Adipocyte (in vitro differentiated cells): ENCODE measurements around the gene CDC25A.

Source experiments
- DNase-seq: peaks from one replicate; pipeline ENCODE4 v3.0.0-alpha.2; 2015; ENCODE audit warnings: low read depth
- H3K27me3 ChIP-seq: replicated peaks from 2 replicates; pipeline ENCODE4 v1.7.0; 2013; ENCODE audit warnings: mild to moderate bottlenecking, low read length, moderate library complexity; ENCODE audit not compliant: control insufficient read depth, insufficient read depth
- H3K36me3 ChIP-seq: 2 replicates; pipeline ENCODE4 v1.7.0; 2013; ENCODE audit warnings: low read length, mild to moderate bottlenecking, moderate library complexity; ENCODE audit not compliant: control insufficient read depth, insufficient read depth, severe bottlenecking
- H3K4me1 ChIP-seq: 2 replicates; pipeline ENCODE4 v1.7.0; 2013; ENCODE audit warnings: mild to moderate bottlenecking, low read length, moderate library complexity; ENCODE audit not compliant: control insufficient read depth, insufficient read depth
- H3K4me3 ChIP-seq: 2 replicates; pipeline ENCODE4 v1.7.0; 2013; ENCODE audit warnings: mild to moderate bottlenecking, low read length, moderate library complexity
- H3K9ac ChIP-seq: 2 replicates; pipeline ENCODE4 v1.7.0; 2013; ENCODE audit warnings: mild to moderate bottlenecking, low read length, moderate library complexity
- H3K9me3 ChIP-seq: 2 replicates; pipeline ENCODE4 v1.7.0; 2013; ENCODE audit warnings: mild to moderate bottlenecking, low read length, moderate library complexity; ENCODE audit not compliant: control insufficient read depth

Gene CDC25A

DNA sequence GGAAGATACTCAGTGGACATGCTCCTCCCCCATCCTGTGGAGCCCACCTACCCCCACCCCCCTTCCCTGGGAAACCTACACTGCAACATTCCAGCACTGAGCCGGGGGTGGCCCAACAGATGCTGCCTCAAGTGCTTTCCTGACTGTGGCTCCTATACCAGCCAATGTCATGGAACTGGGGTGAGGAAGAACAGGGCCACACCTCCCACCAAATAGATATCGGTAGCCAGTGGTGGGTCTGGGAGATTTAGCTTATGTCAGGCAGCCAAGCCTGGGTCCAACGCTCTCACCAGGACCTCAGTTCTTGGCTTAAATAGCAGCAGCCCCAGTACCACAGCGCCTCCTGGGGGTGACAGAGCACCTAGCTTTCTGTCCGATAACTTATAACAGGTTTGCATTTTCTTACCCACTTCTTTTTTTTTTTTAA lies 30.3 kb downstream of the CDC25A start:
- Histone ChIP-seq H3K4me1 (no peaks in the 10 kb centered on the region), H3K4me3 (no peak overlapping the region), H3K36me3 (peaks cover 9% of the 10 kb centered on the region), H3K27me3 (no peaks in the 10 kb centered on the region), H3K9ac (no peak overlapping the region), H3K9me3 (no peaks in the 10 kb centered on the region)
- peak; percentile 63 for DNase-seq

DNA sequence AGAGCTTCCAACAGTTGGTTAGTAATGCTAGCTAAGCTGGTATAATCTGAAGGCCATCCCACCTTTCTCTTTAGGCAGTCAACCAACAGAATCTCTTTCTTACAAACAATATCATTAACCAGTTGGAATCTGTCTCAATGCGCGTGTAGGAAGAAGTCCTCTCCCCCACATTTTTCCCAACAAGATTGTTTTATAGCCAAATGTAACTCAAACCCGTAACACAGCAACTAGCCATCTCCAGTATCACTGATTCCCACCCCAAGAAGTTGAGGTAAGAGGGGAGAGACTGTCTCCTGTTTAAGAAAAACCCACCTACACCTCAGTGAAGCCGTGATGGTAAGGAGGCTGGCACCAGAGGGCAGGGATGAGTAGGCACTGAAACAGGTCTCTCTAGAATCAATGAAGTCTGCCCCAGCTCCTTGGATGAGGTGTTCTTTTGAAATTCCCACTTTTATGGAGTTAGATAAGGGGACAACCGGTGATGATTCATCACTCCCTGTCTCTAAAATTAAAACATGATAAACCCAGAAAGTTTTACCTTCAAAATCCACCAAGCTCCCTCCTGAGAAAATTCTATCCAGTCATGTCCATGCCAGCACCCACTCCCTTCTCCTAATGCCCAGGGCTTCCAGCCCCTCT lies 30.9 kb downstream of the CDC25A start:
- no peak for DNase-seq
- H3K4me3 ChIP-seq: no peak overlapping the region
- peaks cover 1% of the 10 kb centered on the region for H3K4me1 ChIP-seq
- no peak overlapping the region for H3K9ac ChIP-seq
- peaks cover 9% of the 10 kb centered on the region for H3K36me3 ChIP-seq
- no peaks in the 10 kb centered on the region for H3K27me3 ChIP-seq
- H3K9me3 ChIP-seq: no peaks in the 10 kb centered on the region

- H3K4me1 ChIP-seq: peaks cover 12% of the 10 kb centered on the region
- H3K9ac ChIP-seq: no peak overlapping the region
- H3K36me3 ChIP-seq: peaks cover 9% of the 10 kb centered on the region
- DNase-seq: no peak
- no peaks in the 10 kb centered on the region for H3K9me3 ChIP-seq
- no peak overlapping the region for H3K4me3 ChIP-seq
- no peaks in the 10 kb centered on the region for H3K27me3 ChIP-seq
Measured at GRCh38 chr3:48156163-48156562, 32.1 kb downstream of the CDC25A start.

GRCh38 chr3:48155122-48155521 lies 33.1 kb downstream of the CDC25A start:
- Histone ChIP-seq H3K36me3 (peaks cover 7% of the 10 kb centered on the region), H3K27me3 (no peaks in the 10 kb centered on the region), H3K9me3 (no peaks in the 10 kb centered on the region), H3K9ac (no peak overlapping the region), H3K4me1 (peaks cover 16% of the 10 kb centered on the region), H3K4me3 (no peak overlapping the region)
- peak; percentile 38 for DNase-seq

DNA sequence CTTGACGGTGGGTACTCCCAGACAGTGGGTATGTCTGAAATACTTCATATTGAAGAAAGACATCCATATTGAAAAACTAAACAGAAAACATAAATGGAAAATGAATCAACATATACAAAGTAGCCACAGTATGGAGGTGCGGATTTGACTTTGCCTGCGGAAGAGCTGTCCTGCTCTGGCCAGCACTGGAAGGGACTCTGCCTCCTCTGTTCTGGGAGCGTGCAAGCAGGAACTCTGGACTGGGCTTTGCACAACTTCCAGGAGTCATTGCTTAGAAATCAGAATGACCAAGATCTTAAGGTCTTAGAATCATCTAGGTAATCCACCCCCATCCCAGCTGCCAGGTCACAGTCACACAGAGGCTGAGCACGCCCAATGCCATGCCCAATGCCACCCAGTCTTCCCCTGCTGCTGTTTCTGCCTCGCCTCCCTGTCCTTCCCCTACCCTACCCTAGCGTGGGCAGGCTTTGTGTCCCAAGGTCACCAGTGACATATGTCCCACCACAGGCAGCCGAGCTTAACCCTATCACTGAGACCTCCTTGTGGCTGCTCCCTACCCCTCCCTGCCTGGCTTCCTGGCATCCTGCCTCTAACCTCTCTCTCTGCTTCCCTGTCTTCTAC lies 36.3 kb downstream of the CDC25A start:
- Histone ChIP-seq H3K4me3 (no peak overlapping the region), H3K4me1 (peaks cover 16% of the 10 kb centered on the region), H3K9me3 (no peaks in the 10 kb centered on the region), H3K27me3 (no peaks in the 10 kb centered on the region), H3K36me3 (no peaks in the 10 kb centered on the region), H3K9ac (peak overlapping the region; percentile 43)
- DNase-seq: no peak

DNA sequence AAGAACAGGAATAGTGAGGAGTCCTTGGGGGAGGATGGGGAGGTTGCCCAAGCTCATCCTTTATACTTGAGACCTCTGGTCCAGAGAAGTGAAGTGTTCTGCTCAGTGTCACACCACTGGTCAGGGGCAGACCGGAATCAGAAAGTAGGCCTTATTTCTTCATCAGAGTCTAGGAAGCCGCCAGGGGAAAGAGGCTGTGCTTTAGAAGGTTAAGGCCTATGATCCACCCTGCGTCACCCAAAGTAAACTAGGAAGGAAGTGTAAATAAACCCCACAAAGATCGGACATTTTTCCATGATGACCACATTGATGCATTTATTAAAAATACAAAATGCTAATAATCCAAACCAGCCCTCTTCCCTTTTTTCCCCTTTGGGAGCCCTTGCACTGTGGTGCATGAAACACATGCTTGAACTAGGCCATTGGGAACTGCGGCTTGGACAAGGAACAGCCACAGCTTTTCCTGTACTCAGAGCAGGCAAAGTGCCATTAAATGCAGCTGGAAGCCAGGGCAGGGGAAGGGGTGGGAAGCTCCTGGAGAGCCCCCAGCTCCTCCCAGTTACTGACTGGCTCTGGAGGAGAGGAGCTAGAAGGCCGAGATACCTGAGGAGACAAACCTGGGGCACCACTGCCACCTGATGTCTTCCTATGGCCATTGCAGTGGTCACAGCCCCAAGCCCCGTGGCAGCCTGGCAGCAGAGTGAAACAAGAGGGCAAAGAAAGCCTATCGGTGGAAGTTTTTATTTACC lies 37.0 kb downstream of the CDC25A start:
- Histone ChIP-seq H3K4me1 (peaks cover 16% of the 10 kb centered on the region), H3K9ac (peak overlapping the region; percentile 43), H3K9me3 (no peaks in the 10 kb centered on the region), H3K27me3 (no peaks in the 10 kb centered on the region), H3K4me3 (no peak overlapping the region), H3K36me3 (no peaks in the 10 kb centered on the region)
- peak; percentile 84 for DNase-seq

- no peaks in the 10 kb centered on the region for H3K36me3 ChIP-seq
- H3K27me3 ChIP-seq: peaks cover 9% of the 10 kb centered on the region
- H3K4me3 ChIP-seq: no peak overlapping the region
- H3K9me3 ChIP-seq: no peaks in the 10 kb centered on the region
- DNase-seq: no peak
- H3K9ac ChIP-seq: no peak overlapping the region
- no peaks in the 10 kb centered on the region for H3K4me1 ChIP-seq
Measured at GRCh38 chr3:48143992-48144391, 44.2 kb downstream of the CDC25A start.

- no peak overlapping the region for H3K4me3 ChIP-seq
- H3K9ac ChIP-seq: no peak overlapping the region
- no peaks in the 10 kb centered on the region for H3K9me3 ChIP-seq
- no peak for DNase-seq
- H3K4me1 ChIP-seq: no peaks in the 10 kb centered on the region
- peaks cover 9% of the 10 kb centered on the region for H3K27me3 ChIP-seq
- no peaks in the 10 kb centered on the region for H3K36me3 ChIP-seq
Measured at GRCh38 chr3:48143567-48143966, 44.6 kb downstream of the CDC25A start.

- H3K36me3 ChIP-seq: no peaks in the 10 kb centered on the region
- peaks cover 9% of the 10 kb centered on the region for H3K27me3 ChIP-seq
- no peak overlapping the region for H3K9ac ChIP-seq
- no peaks in the 10 kb centered on the region for H3K4me1 ChIP-seq
- no peak for DNase-seq
- no peak overlapping the region for H3K4me3 ChIP-seq
- H3K9me3 ChIP-seq: no peaks in the 10 kb centered on the region
Measured at GRCh38 chr3:48142316-48142870, 45.8 kb downstream of the CDC25A start.

GRCh38 chr3:48141604-48142137 lies 46.5 kb downstream of the CDC25A start:
- Histone ChIP-seq H3K4me3 (no peak overlapping the region), H3K36me3 (no peaks in the 10 kb centered on the region), H3K27me3 (peaks cover 9% of the 10 kb centered on the region), H3K9ac (no peak overlapping the region), H3K4me1 (no peaks in the 10 kb centered on the region), H3K9me3 (no peaks in the 10 kb centered on the region)
- DNase-seq: no peak

GRCh38 chr3:48140936-48141603 lies 47.1 kb downstream of the CDC25A start:
- H3K36me3 ChIP-seq: no peaks in the 10 kb centered on the region
- DNase-seq: no peak
- no peak overlapping the region for H3K4me3 ChIP-seq
- no peaks in the 10 kb centered on the region for H3K9me3 ChIP-seq
- no peak overlapping the region for H3K9ac ChIP-seq
- H3K4me1 ChIP-seq: no peaks in the 10 kb centered on the region
- H3K27me3 ChIP-seq: peaks cover 9% of the 10 kb centered on the region
